Ramos (cell line): ENCODE measurements around the gene EZH2.

Source experiments
- in situ Hi-C: fragments of 300-500 bp; cut with MboI; formaldehyde crosslinking; loops from one replicate; pipeline ENCODE4 v1.14.3; 2022; ENCODE audit warnings: low sequenced_read_pairs; ENCODE audit not compliant: unreplicated experiment

The EZH2 gene

DNA sequence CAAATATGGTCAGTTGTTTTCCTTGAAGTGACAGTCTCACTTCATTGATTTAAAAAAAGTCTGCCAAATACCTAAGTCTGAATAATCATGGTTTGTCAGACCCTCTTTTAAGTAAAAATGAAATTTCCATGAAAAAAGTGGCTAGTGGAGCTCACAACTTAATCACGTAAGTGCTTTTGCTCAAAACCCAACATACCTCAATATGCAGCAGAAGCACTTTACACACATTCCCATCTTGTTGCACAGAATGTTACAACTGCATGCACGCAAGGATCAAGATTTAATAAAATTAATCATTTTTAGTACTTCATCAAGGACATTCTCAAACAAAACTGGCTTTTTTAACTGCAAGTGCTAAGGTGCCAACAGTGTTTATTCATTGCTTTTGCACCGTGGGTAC, 21.6 kb downstream of the EZH2 start:
- in situ Hi-C loops = no loop called here

DNA sequence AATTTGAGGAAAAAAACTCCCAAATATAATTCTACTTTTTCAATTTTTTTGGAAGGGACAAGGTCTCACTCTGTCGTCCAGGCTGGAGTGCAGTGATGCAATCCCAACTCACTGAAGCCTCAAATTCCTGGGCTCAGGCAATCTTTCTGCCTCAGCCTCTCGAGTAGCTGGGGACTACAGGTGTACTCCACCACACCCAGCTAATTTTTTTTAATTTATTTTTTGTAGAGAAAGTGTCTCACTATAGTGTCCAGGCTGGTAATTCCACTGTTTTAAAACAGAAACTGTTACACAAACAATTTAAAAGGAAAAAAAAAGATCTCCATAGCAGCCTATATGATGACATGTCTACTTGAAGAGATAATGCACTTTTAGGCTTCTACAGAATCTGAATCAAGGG, 25.6 kb downstream of the EZH2 start:
- in situ Hi-C loops = no loop called here

DNA sequence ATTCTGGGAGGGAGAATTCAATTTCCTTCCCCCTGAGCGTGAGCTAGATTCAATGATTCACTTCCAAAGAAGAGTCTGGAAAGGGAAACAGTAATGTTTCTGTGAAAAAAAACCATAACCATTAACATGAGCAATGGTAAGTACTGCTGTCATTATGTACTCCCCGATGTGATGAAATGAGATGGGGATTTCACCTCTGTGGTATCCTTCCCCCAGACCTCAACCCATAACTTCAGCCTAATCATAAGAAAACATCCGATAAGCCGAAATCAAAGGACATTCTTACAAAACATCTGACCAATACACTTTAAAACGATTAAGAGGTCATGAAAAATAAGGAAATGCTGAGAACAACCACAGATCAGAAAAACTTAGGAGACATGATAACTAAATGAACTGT, 27.2 kb downstream of the EZH2 start:
- in situ Hi-C loops = no loop called here

DNA sequence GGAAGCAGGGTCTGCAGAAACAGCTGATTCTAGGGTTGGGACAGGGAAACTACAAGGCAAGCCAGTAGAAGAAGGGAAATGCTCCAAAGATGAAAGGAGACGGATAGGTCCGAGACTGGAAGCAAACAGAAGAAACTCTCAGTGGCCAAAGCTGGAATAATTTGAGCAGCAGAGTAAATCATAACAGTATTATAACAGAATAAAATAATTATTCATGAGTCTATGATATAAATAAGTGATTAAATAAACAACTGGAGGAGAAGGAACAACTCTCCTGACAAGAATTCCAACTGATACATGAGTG, 27.6 kb downstream of the EZH2 start:
- in situ Hi-C loops = no loop called here

- in situ Hi-C loops = no loop called here
These were observed 29.1 kb downstream of the EZH2 start for GRCh38 chr7:148854983-148855382.

DNA sequence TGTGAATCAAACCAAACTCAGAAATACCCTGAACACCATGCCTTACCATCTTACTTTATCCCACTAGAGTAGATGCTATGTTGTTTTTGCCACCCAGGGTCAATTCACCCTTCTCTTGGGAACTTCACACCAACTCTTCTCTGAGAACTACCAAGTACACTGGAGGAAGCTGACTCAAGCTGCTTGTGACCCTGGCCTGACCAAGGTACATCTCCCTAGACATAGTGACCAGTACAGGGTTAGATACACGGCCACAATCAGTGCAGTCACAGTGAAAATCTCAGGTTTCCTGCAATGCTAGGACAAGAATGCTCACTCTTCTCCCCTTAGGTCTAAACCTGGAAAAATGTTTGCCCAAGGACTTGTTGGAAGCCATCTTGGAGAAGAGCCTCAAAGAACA, 31.8 kb downstream of the EZH2 start:
- in situ Hi-C loops = no loop called here

DNA sequence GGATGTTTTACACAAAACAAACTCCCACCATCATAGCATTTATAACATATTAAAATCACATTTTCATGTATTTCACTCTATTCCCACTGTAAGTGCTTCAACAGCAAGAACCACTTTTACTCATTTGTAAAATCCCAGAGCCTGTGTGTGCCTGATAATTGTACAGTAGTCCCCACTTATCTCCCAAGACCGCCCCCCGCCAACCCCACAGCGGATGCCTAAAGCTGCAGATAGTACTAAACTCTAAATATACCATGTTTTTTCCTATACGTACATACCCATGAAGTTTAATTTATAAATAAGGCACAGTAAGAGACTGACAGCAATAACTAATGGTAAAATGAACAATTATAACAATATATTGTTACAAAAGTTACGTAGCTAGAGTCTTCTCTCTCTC, 33.5 kb downstream of the EZH2 start:
- in situ Hi-C loops = no loop called here

GRCh38 chr7:148849393-148850098, 34.5 kb downstream of the EZH2 start:
- in situ Hi-C loops = no loop called here

DNA sequence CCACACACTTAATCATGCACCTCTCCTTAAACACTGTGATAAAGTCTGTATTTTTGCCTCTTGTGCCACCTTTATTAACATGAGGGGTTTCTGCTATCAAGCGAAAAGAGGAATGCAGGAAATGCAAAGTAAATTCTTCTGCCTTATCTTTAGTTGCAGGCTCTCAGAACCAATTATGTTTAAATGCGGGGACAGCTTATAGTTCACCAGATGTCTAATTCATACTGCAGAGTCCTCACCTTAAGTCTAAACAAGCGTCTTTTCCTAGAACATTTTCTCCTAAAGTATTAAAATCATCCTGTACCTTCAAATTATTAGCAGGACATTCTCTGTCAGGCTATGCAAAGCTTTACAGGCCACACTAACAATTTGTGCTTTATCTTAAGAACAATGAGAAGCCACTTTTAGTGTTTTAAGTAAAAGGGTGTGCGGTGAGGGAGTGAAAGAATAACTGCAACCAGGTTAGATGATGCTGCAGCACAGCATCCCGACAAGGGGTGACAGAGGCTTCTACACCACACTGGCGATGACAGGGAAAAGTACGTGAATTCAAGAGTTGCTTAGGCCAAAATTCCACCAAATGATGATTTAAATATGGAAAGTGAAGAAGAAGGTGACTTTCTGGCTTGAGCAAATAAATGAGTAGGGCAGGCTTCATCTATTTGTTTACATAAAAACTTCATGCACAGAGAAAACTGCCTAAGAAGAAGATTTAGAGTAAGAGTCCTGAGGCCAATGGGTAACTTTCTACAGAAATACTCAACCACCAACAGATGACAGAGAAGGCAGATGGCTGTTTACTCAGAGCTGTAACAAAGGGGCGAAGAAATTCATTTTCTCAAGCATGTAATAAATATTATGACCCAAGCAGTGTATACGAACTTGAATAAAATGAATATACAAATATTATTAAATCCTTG, 36.0 kb downstream of the EZH2 start:
- in situ Hi-C loops = no loop called here

GRCh38 chr7:148838905-148839304, 45.2 kb downstream of the EZH2 start:
- in situ Hi-C loops = no loop called here

- in situ Hi-C loops = no loop called here
These were observed 48.2 kb downstream of the EZH2 start for GRCh38 chr7:148835854-148836253.

GRCh38 chr7:148834605-148835004, 49.5 kb downstream of the EZH2 start:
- in situ Hi-C loops = no loop called here

DNA sequence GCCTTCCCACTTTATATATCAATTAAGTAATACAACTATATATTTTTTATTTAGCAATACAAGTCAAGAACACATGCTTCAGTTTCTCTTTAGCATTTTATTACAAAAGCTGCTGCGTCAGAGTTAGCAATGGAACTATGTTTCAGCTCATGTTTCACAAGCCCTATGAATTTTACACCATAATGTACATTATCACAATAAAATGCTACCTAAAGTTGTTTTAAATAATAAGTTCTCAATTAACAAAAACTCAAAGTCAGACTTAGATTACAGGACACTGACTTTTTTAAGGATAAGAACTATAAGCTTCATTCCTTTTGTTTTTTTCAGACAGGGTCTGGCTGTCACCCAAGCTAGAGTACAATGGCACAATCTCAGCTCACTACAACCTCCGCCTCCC, 52.3 kb downstream of the EZH2 start:
- in situ Hi-C loops = no loop called here

DNA sequence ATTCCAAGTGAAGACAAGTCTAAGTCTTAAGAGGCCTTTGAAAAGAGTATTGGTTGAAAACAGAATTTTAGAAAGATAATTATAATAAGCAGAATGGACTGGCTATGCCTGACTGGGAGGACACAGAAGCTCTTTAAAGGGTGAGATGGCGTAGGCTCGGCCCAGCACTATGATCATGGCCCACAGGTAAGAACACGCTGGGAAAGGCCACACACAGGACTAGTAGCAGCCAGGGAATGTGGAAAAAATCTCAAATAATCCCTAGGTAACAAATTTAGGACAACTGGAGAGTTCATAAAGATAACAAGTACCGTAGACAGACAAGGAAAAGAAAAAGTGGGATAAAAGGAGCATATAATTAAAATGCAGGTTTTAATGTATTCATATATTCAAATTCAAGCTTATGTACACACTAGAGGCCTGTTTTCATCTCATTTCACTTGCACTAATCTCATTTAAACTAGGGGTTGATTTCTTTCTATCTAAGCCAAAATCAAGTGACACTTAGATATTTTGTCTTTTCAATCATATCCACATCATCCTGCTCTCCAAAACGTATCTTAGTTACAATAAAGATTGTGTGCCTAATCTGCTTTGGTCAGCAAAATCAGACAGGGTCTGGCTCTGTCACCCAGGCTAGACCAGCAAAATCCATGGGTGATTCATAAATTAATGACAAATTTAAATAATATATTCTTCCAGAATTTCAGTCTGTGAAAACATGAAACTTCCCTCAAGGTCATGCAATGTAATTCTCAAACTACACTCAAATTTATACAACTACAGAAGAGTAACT, 53.0 kb downstream of the EZH2 start:
- in situ Hi-C loops = no loop called here

DNA sequence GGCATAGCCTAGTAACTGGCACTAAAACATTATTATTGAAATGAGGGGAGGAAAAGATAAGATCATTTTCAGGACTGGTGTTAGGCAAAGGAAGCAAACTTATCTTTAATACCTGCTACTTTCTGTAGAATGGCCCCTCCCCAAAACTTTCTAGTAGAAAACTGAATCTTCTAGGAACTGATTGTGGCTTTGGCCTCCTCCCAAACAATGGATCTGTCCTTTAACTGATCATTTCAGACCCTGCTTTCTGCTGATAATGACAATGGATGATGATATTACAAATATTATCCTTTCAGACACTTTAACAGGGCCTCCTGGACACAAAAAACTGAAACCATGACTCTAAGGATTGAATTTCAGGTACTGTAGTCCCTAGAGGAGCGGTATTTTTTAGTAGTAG, 55.1 kb downstream of the EZH2 start:
- in situ Hi-C loops = no loop called here

DNA sequence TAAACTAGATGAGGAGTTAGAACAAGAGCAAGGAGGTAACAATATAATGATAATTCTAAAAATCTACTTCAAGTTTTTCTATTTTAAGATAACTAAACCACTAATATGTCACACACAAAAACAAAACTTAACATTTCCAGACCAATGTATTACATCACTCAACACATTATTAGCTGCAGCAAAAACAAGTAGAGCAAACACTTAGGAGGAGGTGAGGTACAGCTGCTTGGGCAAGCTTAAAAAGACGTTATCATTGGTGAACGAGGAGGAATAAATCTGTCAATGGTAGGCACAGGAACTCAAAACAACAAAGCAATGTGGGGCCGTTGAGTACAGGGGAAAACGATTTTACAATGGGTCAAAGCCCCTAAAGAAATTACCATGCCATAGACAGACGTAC, 58.8 kb downstream of the EZH2 start:
- in situ Hi-C loops = no loop called here

DNA sequence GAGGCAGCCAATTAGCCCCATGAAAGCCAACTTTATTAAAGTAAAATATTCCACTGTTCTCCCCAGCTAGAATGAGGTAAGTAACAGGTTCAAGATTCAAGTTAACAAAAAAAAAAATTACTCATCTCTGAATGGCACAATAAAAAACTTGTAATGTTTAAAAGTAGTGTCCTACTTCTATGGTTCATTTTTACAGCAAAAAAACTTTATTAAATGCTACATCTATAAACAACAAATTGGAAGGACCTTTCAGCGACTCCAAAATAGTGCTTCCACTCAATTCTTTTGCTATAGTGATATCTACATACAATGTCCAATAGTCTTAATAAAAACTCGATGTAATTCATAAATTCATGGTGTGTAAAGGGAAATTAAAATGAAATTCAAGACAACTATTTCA, 59.2 kb downstream of the EZH2 start:
- in situ Hi-C loops = no loop called here

- in situ Hi-C loops = no loop called here
These were observed 62.7 kb downstream of the EZH2 start for GRCh38 chr7:148821422-148821821.

DNA sequence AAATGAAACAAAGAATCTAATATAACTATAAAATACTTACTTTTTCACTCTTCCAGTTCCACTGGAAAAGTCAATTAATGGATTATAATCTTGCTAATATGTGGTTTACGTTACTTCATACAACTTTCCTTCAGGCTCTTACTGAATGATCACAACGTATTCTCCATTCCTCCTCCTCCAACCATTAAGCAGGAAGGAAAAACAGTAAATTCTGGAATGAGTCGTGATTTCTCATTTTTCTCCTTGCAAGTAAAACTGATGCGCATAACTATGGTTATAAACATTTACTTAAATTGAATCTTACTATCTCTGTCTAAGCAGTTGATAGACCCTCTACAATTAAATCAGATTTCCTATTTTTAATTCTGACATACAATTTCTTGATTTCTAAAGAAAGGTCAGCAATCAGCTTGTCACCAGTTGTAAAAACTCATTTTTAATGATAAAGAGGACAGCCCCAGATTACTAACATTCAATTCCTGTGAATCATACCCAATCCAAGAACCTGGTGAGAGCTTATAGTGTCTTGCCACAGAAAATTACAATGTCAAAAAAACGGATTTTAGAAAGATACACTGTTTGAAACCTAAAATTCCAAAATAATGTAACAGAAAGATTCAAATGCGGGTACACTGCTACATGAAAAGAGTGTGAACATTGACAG, 64.3 kb downstream of the EZH2 start:
- in situ Hi-C loops = no loop called here

DNA sequence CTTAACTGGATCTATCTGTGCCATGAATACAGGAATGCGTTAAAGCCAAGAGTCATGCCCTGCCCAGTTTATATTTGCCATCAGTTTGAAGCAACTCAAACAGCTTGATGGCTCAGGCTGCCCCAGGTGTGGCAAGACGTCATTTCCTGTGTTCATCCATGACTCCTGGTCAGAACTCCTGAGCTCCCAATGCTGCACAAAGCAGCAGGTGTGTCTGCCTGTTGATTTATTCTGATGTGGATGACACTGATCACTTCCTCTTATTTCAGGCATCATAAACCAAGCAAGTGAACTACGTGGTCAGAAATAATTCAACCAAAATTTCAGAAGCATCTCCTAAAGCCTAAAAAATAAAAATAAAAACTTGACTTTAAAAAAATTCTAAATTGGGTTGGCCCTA, 68.5 kb downstream of the EZH2 start:
- in situ Hi-C loops = no loop called here
